Liver (tissue), 9 donors: ENCODE results near the gene ATP11A. TPM values are rescaled to one million over a fixed set of nuclear protein-coding genes. Genes with fewer than 3 reads are reported as not detected.

Source experiments
- DNase-seq: peaks from one replicate; pipeline ENCODE4 v3.0.0-alpha.2; 2017; ENCODE audit warnings: low spot score
- H3K27ac ChIP-seq, 2 donors: one replicate each; pipeline ENCODE4 v1.7.0; 2013; ENCODE audit warnings: inconsistent platforms in 2 of 2, low read length in 2 of 2, control low read depth in 1 of 2, low read depth in 1 of 2, mild to moderate bottlenecking in 1 of 2
- H3K27me3 ChIP-seq, 4 donors: one replicate each; pipeline versions ENCODE4 v1.6.1 to v1.7.0; 2013; ENCODE audit warnings: low read length in 3 of 4, inconsistent platforms in 1 of 4, mild to moderate bottlenecking in 1 of 4, moderate library complexity in 1 of 4; ENCODE audit not compliant: control insufficient read depth in 4 of 4, insufficient read depth in 4 of 4
- H3K36me3 ChIP-seq, 4 donors: one replicate each; pipeline versions ENCODE4 v1.6.1 to v1.7.0; 2013; ENCODE audit warnings: low read length in 3 of 4, mild to moderate bottlenecking in 3 of 4, low read depth in 1 of 4, moderate library complexity in 1 of 4; ENCODE audit not compliant: control insufficient read depth in 4 of 4, insufficient read depth in 3 of 4
- H3K4me1 ChIP-seq, 4 donors: one replicate each; pipeline versions ENCODE4 v1.6.1 to v1.7.0; 2013; ENCODE audit warnings: low read length in 3 of 4, mild to moderate bottlenecking in 3 of 4, moderate library complexity in 1 of 4; ENCODE audit not compliant: control insufficient read depth in 4 of 4, insufficient read depth in 4 of 4
- H3K4me3 ChIP-seq, 3 donors: one replicate each; pipeline versions ENCODE4 v1.6.1 to v1.7.0; 2013; ENCODE audit warnings: low read length in 3 of 3, control low read depth in 1 of 3, low read depth in 1 of 3, mild to moderate bottlenecking in 1 of 3
- H3K9ac ChIP-seq, 2 donors: one replicate each; pipeline ENCODE4 v1.7.0; 2013; ENCODE audit warnings: low read length in 2 of 2, mild to moderate bottlenecking in 2 of 2, moderate library complexity in 2 of 2, control low read depth in 1 of 2, low read depth in 1 of 2
- H3K9me3 ChIP-seq, 4 donors: one replicate each; pipeline versions ENCODE4 v1.6.1 to v1.7.0; 2013; ENCODE audit warnings: low read length in 3 of 4; ENCODE audit not compliant: control insufficient read depth in 4 of 4
- ATF3 ChIP-seq: IDR thresholded peaks from 2 replicates; pipeline ENCODE4 v1.6.1; 2016; ENCODE audit warnings: antibody characterized with exemption
- CTCF ChIP-seq: fragments of 150-350 bp; IDR thresholded peaks from 2 replicates; pipeline ENCODE4 v1.5.1; 2017; ENCODE audit warnings: improper control_type of control experiment, low read depth, low read length; ENCODE audit not compliant: missing input control
- EGR1 ChIP-seq, 2 donors: IDR thresholded peaks; 2 replicates each; pipeline ENCODE4 v1.6.1; 2016 to 2018; ENCODE audit warnings: antibody characterized with exemption in 2 of 2, low read depth in 2 of 2
- FOXA1 ChIP-seq: IDR thresholded peaks from 2 replicates; pipeline ENCODE4 v1.6.1; 2016; ENCODE audit warnings: antibody characterized with exemption
- FOXA2 ChIP-seq: IDR thresholded peaks from 2 replicates; pipeline ENCODE4 v1.6.1; 2016; ENCODE audit warnings: antibody characterized with exemption
- GABPA ChIP-seq, 2 donors: IDR thresholded peaks in 1 of 2; conservative IDR thresholded peaks in 1 of 2; 2 replicates each; pipeline ENCODE4 v1.6.1; 2016; ENCODE audit warnings: antibody characterized with exemption in 2 of 2, mild to moderate bottlenecking in 1 of 2, moderate library complexity in 1 of 2
- HNF4A ChIP-seq, 2 donors: conservative IDR thresholded peaks; 2 replicates each; pipeline ENCODE4 v1.6.1; 2016; ENCODE audit warnings: antibody characterized with exemption in 2 of 2, mild to moderate bottlenecking in 2 of 2
- MAX ChIP-seq: IDR thresholded peaks from 2 replicates; pipeline ENCODE4 v1.6.1; 2016; ENCODE audit warnings: antibody characterized with exemption
- RAD21 ChIP-seq, 2 donors: IDR thresholded peaks; 2 replicates each; pipeline ENCODE4 v1.6.1; 2016; ENCODE audit warnings: antibody characterized with exemption in 2 of 2, mild to moderate bottlenecking in 2 of 2
- RXRA ChIP-seq, 2 donors: IDR thresholded peaks; 2 replicates each; pipeline ENCODE4 v1.6.1; 2017 to 2018; ENCODE audit warnings: antibody characterized with exemption in 2 of 2, mild to moderate bottlenecking in 1 of 2
- SP1 ChIP-seq: IDR thresholded peaks from 2 replicates; pipeline ENCODE4 v1.6.1; 2018; ENCODE audit warnings: antibody characterized with exemption, mild to moderate bottlenecking
- TAF1 ChIP-seq: conservative IDR thresholded peaks from 2 replicates; pipeline ENCODE4 v1.6.1; 2016; ENCODE audit warnings: antibody characterized with exemption, mild to moderate bottlenecking
- YY1 ChIP-seq: IDR thresholded peaks from 2 replicates; pipeline ENCODE4 v1.6.1; 2016; ENCODE audit warnings: antibody characterized with exemption, mild to moderate bottlenecking
- ZBTB33 ChIP-seq: IDR thresholded peaks from 2 replicates; pipeline ENCODE4 v1.6.1; 2016; ENCODE audit warnings: antibody characterized with exemption
- WGBS: extraction: QIAGEN DNeasy Blood & Tissue Kit; methylation state at CpG from one replicate; pipeline ENCODE4 v1.1.7; 2013; 5-methylcytosine and 5-hydroxymethylcytosine counted together
- polyA plus RNA-seq, 2 donors: library from polyadenylated mRNA; stranded (reverse) in 1 of 2; unstranded in 1 of 2; fragments of 200-250 nt in 1 of 2; fragments of >200 nt in 1 of 2; fragmentation: Nextera tagmentation in 1 of 2; extraction: Ambion mirVana in 1 of 2; gene quantifications; one replicate each; pipeline versions ENCODE4 v1.2.1 to v1.2.3, GENCODE V29; 2013 to 2015
- total RNA-seq, 2 donors: library from RNA; depleted of rRNA; stranded (reverse); fragments of >200 nt; gene quantifications; one replicate each; pipeline ENCODE4 v1.2.3, GENCODE V29; 2014
- donor health status: healthy.
- donor health status: healthy.
- donor health status: healthy.
- donor health status: healthy.
- donor health status: healthy.

Gene ATP11A
- total and polyA plus RNA-seq, 4 donors, result 8.7 to 27.9 (median 13.8) TPM

GRCh38 chr13:112892426-112893206 lies 202.8 kb downstream of the ATP11A start (continued):
- no peak for TF ChIP-seq CTCF
- TF ChIP-seq FOXA1, result no peak
- TF ChIP-seq RXRA (IDR thresholded peaks at IDR 0.05), result peak in 1 of 2 donors; percentile 58
- no peak for TF ChIP-seq RAD21 (IDR thresholded peaks at IDR 0.05)
- no peak for TF ChIP-seq MAX

- Histone ChIP-seq H3K36me3 (no peaks in the 10 kb centered on the region), H3K27me3 (no peaks in the 10 kb centered on the region), H3K9ac (peak overlapping the region; percentile 39 to 75), H3K4me3 (no peak overlapping the region), H3K9me3 (no peaks in the 10 kb centered on the region), H3K4me1 (peaks cover 8 to 23% (median 15%) of the 10 kb centered on the region in 4 donors), H3K27ac (peak overlapping the region; percentile 96)
- no peak for DNase-seq
- TF ChIP-seq YY1 (no peak), SP1 (no peak)
- WGBS, result 26% methylated on average over 7 of the region's 7 CpGs
Measured at GRCh38 chr13:112893207-112893569, 203.3 kb downstream of the ATP11A start.

GRCh38 chr13:112893570-112894422 lies 204.0 kb downstream of the ATP11A start:
- 6% methylated on average over 47 of the region's 51 CpGs for WGBS
- H3K27me3 ChIP-seq, result no peaks in the 10 kb centered on the region
- peak overlapping the region; percentile 39 to 75 for H3K9ac ChIP-seq
- peak; percentile 49 to 51 for TF ChIP-seq HNF4A (conservative IDR thresholded peaks at IDR 0.05)
- no peak for TF ChIP-seq TAF1
- TF ChIP-seq GABPA (IDR thresholded peaks at IDR 0.05 in 1 of 2, conservative IDR thresholded peaks at IDR 0.05 in 1 of 2), result no peak
- TF ChIP-seq RXRA (IDR thresholded peaks at IDR 0.05), result peak; percentile 23 to 47
- no peak for TF ChIP-seq YY1
- peak; percentile 79 for TF ChIP-seq SP1
- H3K36me3 ChIP-seq, result no peaks in the 10 kb centered on the region
- no peaks in the 10 kb centered on the region for H3K9me3 ChIP-seq
- H3K4me3 ChIP-seq, result peak overlapping the region in 1 of 3 donors; percentile 62
- peaks cover 8 to 23% (median 15%) of the 10 kb centered on the region in 4 donors for H3K4me1 ChIP-seq
- peak overlapping the region; percentile 96 for H3K27ac ChIP-seq
- DNase-seq, result peak; percentile 65

GRCh38 chr13:112894423-112894672 lies 204.5 kb downstream of the ATP11A start:
- H3K4me1 ChIP-seq, result peaks cover 8 to 23% (median 15%) of the 10 kb centered on the region in 4 donors
- WGBS, result under 1% methylated on average over 34 of the region's 34 CpGs
- H3K4me3 ChIP-seq, result peak overlapping the region; percentile 18 to 62 (median 30)
- no peak for TF ChIP-seq HNF4A (conservative IDR thresholded peaks at IDR 0.05)
- no peak for TF ChIP-seq CTCF
- TF ChIP-seq EGR1 (IDR thresholded peaks at IDR 0.05; ENCODE audit: low read depth in 2 of 2), result no peak
- TF ChIP-seq ATF3, result no peak
- TF ChIP-seq MAX, result no peak
- TF ChIP-seq TAF1, result no peak
- no peak for TF ChIP-seq FOXA2
- no peak for TF ChIP-seq ZBTB33
- H3K27me3 ChIP-seq, result no peaks in the 10 kb centered on the region
- no peak for DNase-seq
- H3K9me3 ChIP-seq, result no peaks in the 10 kb centered on the region
- no peak overlapping the region for H3K27ac ChIP-seq
- H3K36me3 ChIP-seq, result no peaks in the 10 kb centered on the region
- peak overlapping the region in 1 of 2 donors; percentile 53 for H3K9ac ChIP-seq
